Fibroblast of mammary gland (primary cell): ENCODE results near the gene NFIA.

Experiments used
- DNase-seq: peaks from one replicate; pipeline ENCODE4 v3.0.0-alpha.2; 2010; ENCODE audit warnings: low read depth
- H3K4me3 ChIP-seq: 2 replicates; pipeline ENCODE4 v1.5.1; 2011; ENCODE audit warnings: low read depth, mild to moderate bottlenecking, low read length, moderate library complexity; ENCODE audit not compliant: control insufficient read depth
- TF ChIP-seq, protein P1 (sequence below): conservative IDR thresholded peaks from 2 replicates; pipeline ENCODE4 v1.5.1; 2011; ENCODE audit warnings: low read depth, low read length, inconsistent platforms; ENCODE audit not compliant: control insufficient read depth, insufficient read depth

The NFIA gene

DNA sequence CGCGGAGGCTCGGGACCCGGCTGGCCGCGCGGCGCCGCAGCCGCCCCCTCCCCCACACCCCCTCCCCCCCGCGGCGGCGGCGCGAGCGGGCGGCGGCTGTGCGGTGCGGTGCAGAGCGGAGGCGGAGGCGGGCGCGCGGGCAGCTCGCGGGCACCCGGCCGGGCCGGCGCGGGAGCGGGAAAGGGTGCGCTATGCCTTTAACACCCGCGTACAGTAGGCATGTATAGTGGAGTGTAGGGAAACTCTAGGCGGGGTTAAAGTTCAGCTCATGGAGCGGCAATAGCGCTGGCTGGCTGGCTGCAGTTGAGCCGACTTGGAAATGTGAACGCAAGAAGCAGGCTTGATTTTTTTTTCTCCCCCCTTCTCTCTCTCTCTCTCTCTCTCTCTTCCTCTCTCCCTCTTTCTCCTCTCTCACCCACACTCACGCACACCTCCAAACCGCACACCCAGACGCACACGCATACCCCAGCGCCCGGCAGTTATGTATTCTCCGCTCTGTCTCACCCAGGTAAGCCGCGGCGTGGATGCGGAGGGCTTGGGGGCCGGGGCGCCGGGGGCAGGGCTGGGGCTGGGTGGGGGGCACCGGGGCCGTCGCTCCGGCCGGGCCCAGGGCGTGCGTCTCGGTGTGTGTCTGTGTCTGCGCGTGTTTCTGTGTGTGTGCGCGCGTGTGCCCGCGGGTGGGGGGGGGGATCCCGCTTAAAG lies at the start of gene NFIA:
TSS of gene NFIA (plus strand) at position 251 of the 702 bp plus-strand sequence.
- TF ChIP-seq, protein P1, sequence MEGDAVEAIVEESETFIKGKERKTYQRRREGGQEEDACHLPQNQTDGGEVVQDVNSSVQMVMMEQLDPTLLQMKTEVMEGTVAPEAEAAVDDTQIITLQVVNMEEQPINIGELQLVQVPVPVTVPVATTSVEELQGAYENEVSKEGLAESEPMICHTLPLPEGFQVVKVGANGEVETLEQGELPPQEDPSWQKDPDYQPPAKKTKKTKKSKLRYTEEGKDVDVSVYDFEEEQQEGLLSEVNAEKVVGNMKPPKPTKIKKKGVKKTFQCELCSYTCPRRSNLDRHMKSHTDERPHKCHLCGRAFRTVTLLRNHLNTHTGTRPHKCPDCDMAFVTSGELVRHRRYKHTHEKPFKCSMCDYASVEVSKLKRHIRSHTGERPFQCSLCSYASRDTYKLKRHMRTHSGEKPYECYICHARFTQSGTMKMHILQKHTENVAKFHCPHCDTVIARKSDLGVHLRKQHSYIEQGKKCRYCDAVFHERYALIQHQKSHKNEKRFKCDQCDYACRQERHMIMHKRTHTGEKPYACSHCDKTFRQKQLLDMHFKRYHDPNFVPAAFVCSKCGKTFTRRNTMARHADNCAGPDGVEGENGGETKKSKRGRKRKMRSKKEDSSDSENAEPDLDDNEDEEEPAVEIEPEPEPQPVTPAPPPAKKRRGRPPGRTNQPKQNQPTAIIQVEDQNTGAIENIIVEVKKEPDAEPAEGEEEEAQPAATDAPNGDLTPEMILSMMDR: no peak
- peak within 1 kb of the TSS; percentile 78 for H3K4me3 ChIP-seq
- peak; percentile 79 for DNase-seq

DNA sequence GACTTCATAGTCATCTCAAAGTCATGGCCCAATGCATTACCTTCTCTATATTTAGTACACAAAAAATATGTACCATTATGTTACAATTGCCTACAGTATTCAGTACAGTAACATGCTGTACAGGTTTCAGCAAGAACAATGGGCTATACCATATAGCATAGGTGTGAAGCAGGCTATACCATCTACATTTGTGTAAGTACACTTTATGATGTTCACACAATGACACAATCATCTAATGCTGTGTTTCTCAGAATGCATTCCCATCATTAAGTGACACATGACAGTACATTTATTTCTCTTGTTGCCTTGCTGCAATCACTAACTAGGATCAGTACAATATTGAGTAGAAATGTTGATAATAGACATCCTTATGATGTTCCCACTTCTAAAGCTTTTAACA lies 46.5 kb upstream of the NFIA start:
- DNase-seq: no peak
- no peak overlapping the region for H3K4me3 ChIP-seq
- TF ChIP-seq, protein P1: no peak

DNA sequence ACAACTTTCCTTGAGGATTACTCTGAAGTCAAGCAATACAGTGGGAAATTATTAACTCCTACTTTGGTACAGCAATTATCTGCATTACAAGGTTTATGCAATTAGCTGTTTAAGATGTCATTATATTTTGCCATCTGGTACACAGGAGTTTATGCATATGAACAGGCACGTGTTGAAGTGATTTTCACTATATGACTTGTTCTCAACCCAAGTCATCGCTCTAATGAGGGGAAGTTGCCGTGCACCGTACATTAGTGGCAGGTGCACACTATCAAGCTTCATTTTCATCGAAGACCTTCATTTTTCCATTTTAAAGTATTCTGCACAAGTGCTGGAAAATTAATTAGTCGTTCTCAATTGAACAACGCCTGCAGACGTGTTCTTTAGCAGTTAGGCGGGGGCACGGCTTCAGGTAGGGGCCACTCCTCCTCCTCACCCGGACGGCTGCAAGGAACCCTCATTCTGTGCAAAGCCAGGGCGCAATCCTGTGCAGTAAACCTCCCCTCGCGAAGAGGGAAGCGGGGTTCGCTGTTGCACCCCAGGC lies 39.8 kb upstream of the NFIA start:
- TF ChIP-seq, protein P1: no peak
- DNase-seq: no peak
- H3K4me3 ChIP-seq: peak overlapping the region; percentile 18

DNA sequence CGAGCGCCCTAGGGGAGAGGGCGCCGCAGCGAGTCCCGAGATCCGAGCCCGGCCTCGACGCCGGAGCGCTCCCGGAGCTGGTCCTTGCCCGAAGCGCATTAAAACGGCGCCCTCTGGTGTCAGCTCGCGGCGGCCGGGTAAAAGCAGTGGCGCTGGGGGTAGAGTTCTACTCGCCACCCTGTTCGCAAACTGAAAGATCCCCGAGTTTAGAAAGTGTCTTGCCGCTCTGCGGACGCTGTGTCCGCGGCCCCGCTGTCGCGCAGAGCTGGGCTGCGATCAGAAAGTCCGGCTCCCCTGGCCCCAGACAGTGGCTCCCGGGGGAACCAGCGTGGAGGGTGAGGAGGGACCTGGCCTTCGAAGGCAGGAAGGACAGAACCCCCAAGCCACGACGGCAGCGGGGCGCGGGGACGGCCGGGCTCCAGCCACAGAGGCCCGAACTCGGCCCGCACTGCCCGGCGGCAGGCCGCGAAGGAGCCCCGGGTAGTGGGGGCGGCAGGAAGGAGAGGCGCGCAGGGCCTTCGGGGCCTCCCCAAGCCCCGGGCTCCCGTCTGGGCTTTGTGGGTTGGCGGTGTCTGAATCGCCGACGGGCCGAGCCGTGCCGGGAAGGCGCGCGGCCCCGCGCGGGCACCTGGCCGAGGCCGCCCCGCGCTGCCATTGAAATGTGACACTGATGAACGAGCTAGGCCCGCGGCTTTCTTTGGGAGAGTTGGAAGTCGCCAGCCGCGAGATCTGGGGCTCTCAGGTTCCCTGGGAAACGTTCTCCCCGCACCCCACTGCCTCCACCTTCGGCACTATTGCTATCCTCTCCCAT lies 39.1 kb upstream of the NFIA start:
- peak overlapping the region; percentile 45 for H3K4me3 ChIP-seq
- TF ChIP-seq, protein P1: peak; percentile 70
- peak; percentile 70 for DNase-seq

DNA sequence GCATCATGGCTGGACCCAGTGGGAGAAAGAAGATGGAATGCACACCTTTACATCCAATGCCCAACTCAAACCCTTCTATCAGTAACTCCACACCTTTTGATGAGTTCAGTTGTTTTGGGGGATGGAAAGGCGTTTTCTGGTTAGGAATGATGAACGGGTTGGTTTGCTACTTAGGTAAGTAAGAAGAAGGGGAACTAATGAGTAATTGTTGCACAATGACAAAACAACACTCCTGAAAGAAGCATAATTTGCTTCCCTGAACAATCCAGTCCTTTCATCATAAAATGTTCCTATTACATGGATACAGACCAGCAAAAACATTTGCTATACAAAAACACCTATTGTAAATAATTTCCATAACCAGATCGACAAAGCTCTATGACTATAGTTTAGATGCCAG lies 35.9 kb upstream of the NFIA start:
- TF ChIP-seq, protein P1: no peak
- no peak for DNase-seq
- H3K4me3 ChIP-seq: no peak overlapping the region

DNA sequence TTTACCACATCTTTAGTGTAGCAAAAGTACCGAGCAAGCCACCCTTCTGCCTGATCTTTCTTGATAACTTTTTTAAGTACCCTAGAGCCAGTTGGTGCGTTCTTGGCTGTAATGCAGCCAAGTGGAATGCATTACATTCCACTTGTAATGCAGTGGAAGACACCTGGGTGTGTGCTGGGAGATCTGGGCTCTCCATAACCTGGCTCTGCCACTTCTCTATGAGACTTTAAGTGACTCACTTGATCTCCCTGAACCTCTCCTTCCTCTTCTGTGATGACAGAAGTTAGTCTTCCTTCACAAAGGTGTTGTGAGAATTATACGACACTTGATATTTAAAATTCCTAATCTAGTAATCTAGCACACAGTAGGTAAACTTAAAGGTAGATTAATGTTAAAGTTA lies 35.3 kb upstream of the NFIA start:
- TF ChIP-seq, protein P1: no peak
- DNase-seq: no peak
- H3K4me3 ChIP-seq: no peak overlapping the region
